Hematopoietic multipotent progenitor cell treated with erythropoietin and hydrocortisone succinate and interleukin-3 and kit ligand, for 8 days (in vitro differentiated cells): ENCODE measurements around the gene TCEAL4.
A peak's percentile ranks its signal among the peaks of the same experiment; 100 is the strongest.
"Not testable (repeated sequence)": the region's sequence is repeated elsewhere in the genome, so short reads cannot be mapped to it uniquely, and the experiment has no call there.

Source experiments
- DNase-seq: peaks from one replicate; pipeline ENCODE4 v3.0.0-alpha.2; 2015

The TCEAL4 gene

GRCh38 chrX:103585411-103586313 is at the start of gene TCEAL4:
TSS of gene TCEAL4 (plus strand) at chrX:103585515. CDS start at chrX:103586676, 1,161 bp downstream.
- peak; percentile 28 for DNase-seq

GRCh38 chrX:103536071-103536470 is 49.2 kb upstream of the TCEAL4 start:
- no peak for DNase-seq

GRCh38 chrX:103536732-103537131 is 48.6 kb upstream of the TCEAL4 start:
- DNase-seq, result no peak

- DNase-seq, result no peak
Observed at GRCh38 chrX:103537871-103538387, 47.4 kb upstream of the TCEAL4 start.

- DNase-seq, result no peak
Observed at GRCh38 chrX:103538728-103539127, 46.6 kb upstream of the TCEAL4 start.

- DNase-seq, result no peak
Observed at GRCh38 chrX:103539695-103540094, 45.6 kb upstream of the TCEAL4 start.

- no peak for DNase-seq
Observed at GRCh38 chrX:103540145-103540544, 45.2 kb upstream of the TCEAL4 start.

- no peak for DNase-seq
Observed at GRCh38 chrX:103549916-103550315, 35.4 kb upstream of the TCEAL4 start.

GRCh38 chrX:103550415-103551051 is 34.8 kb upstream of the TCEAL4 start:
- no peak for DNase-seq

GRCh38 chrX:103552236-103552635 is 33.1 kb upstream of the TCEAL4 start:
- no peak for DNase-seq

- DNase-seq, result peak; percentile 84
Observed at GRCh38 chrX:103554687-103555424, 30.5 kb upstream of the TCEAL4 start.

GRCh38 chrX:103556963-103557612 is 28.2 kb upstream of the TCEAL4 start:
- DNase-seq, result no peak

GRCh38 chrX:103560256-103560655 is 25.1 kb upstream of the TCEAL4 start:
- DNase-seq, result no peak

- no peak for DNase-seq
Observed at GRCh38 chrX:103562801-103563200, 22.5 kb upstream of the TCEAL4 start.

GRCh38 chrX:103565197-103565596 is 20.1 kb upstream of the TCEAL4 start:
- DNase-seq, result no peak

- DNase-seq, result no peak
Observed at GRCh38 chrX:103565752-103566151, 19.6 kb upstream of the TCEAL4 start.

GRCh38 chrX:103571121-103571520 is 14.2 kb upstream of the TCEAL4 start:
- no peak for DNase-seq

- no peak for DNase-seq
Observed at GRCh38 chrX:103571726-103572125, 13.6 kb upstream of the TCEAL4 start.

GRCh38 chrX:103573202-103573601 is 12.1 kb upstream of the TCEAL4 start:
- no peak for DNase-seq

GRCh38 chrX:103584596-103584995 is 719 bp upstream of the TCEAL4 start:
- DNase-seq, result no peak

- DNase-seq, result no peak
Observed at GRCh38 chrX:103586314-103586646, 965 bp downstream of the TCEAL4 start.

- DNase-seq, result no peak
Observed at GRCh38 chrX:103586659-103587058, 1.3 kb downstream of the TCEAL4 start.

- DNase-seq, result not testable (repeated sequence)
Observed at GRCh38 chrX:103592295-103592694, 7.0 kb downstream of the TCEAL4 start.
